ENCODE measurements around the gene C3orf20.

- TF ChIP-seq CTCF (IDR thresholded peaks at IDR 0.05) (no peak), REST (IDR thresholded peaks at IDR 0.05; ENCODE audit: insufficient read depth in 1 of 2, low read depth in 2 of 2, low read length in 1 of 2) (no peak)
Observed at GRCh38 chr3:14680716-14681115, 5.8 kb downstream of the C3orf20 start.
